Peyer's patch (tissue), 4 donors: ENCODE results near the gene ADRM1. TPM values are rescaled to one million over a fixed set of nuclear protein-coding genes. Genes with fewer than 3 reads are reported as not detected.
A peak's percentile ranks its signal among the peaks of the same experiment; 100 is the strongest.

Source experiments
- DNase-seq, 3 donors: peaks; one replicate each; pipeline ENCODE4 v3.0.0-alpha.2; 2017 to 2019
- H3K27ac ChIP-seq, 4 donors: fragments of 200-600 bp; sonication (generic); one replicate each; pipeline ENCODE4 v1.5.1; 2016 to 2019
- H3K27me3 ChIP-seq, 2 donors: fragments of 200-600 bp; sonication (generic); one replicate each; pipeline ENCODE4 v1.5.1; 2019
- H3K36me3 ChIP-seq, 3 donors: fragments of 200-600 bp; sonication (generic); one replicate each; pipeline ENCODE4 v1.5.1; 2016 to 2019
- H3K4me1 ChIP-seq, 4 donors: fragments of 200-600 bp; sonication (generic); one replicate each; pipeline ENCODE4 v1.5.1; 2016 to 2019
- H3K4me3 ChIP-seq, 4 donors: fragments of 200-600 bp; sonication (generic); 1 replicate in 3 of 4; 2 replicates in 1 of 4; pipeline ENCODE4 v1.5.1; 2016 to 2019; ENCODE audit warnings: mild to moderate bottlenecking in 1 of 4
- H3K9me3 ChIP-seq, 4 donors: fragments of 200-600 bp; sonication (generic); one replicate each; pipeline ENCODE4 v1.5.1; 2016 to 2019; ENCODE audit warnings: mild to moderate bottlenecking in 1 of 4
- POLR2A ChIP-seq, 2 donors: fragments of 450-650 bp; IDR thresholded peaks; one replicate each; pipeline ENCODE4 v1.5.1; 2017; ENCODE audit warnings: antibody characterized with exemption in 2 of 2, mild to moderate bottlenecking in 2 of 2, moderate library complexity in 2 of 2
- total RNA-seq, 4 donors: library from RNA; depleted of rRNA; stranded (reverse); fragments of >200 nt; gene quantifications; one replicate each; pipeline ENCODE4 v1.1.0, GENCODE V29; 2016
- TF ChIP-seq, protein P1 (sequence below), 6 experiments: fragments of 450-650 bp in 4 of 6; fragments of 200-600 bp in 2 of 6; sonication (generic) in 1 of 6; IDR thresholded peaks; one replicate each; pipeline ENCODE4 v1.5.1; 2017 to 2019; ENCODE audit warnings: antibody characterized with exemption in 6 of 6, mild to moderate bottlenecking in 3 of 6, moderate library complexity in 1 of 6

The ADRM1 gene
- total RNA-seq, 4 donors from 2014 or later, result 90.8 to 136 (median 99.7) TPM

GRCh38 chr20:62305149-62305764 lies 2.5 kb downstream of the ADRM1 start:
- peaks cover 0 to 54% (median 0%) of the 10 kb centered on the region in 3 donors for H3K36me3 ChIP-seq
- H3K27ac ChIP-seq, result peak overlapping the region in 1 of 4 donors; percentile 25

GRCh38 chr20:62305765-62306413 lies 3.1 kb downstream of the ADRM1 start:
- TF ChIP-seq, protein P1, sequence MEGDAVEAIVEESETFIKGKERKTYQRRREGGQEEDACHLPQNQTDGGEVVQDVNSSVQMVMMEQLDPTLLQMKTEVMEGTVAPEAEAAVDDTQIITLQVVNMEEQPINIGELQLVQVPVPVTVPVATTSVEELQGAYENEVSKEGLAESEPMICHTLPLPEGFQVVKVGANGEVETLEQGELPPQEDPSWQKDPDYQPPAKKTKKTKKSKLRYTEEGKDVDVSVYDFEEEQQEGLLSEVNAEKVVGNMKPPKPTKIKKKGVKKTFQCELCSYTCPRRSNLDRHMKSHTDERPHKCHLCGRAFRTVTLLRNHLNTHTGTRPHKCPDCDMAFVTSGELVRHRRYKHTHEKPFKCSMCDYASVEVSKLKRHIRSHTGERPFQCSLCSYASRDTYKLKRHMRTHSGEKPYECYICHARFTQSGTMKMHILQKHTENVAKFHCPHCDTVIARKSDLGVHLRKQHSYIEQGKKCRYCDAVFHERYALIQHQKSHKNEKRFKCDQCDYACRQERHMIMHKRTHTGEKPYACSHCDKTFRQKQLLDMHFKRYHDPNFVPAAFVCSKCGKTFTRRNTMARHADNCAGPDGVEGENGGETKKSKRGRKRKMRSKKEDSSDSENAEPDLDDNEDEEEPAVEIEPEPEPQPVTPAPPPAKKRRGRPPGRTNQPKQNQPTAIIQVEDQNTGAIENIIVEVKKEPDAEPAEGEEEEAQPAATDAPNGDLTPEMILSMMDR (IDR thresholded peaks at IDR 0.05), result no peak
- TF ChIP-seq POLR2A (IDR thresholded peaks at IDR 0.05), result no peak
- H3K9me3 ChIP-seq, result no peaks in the 10 kb centered on the region
- H3K4me1 ChIP-seq, result peaks cover 7 to 25% (median 18%) of the 10 kb centered on the region in 4 donors
- no peak for DNase-seq
- peaks cover 0 to 60% (median 0%) of the 10 kb centered on the region in 3 donors for H3K36me3 ChIP-seq
- H3K27ac ChIP-seq, result no peak overlapping the region
- H3K27me3 ChIP-seq, result no peaks in the 10 kb centered on the region
- no peak overlapping the region for H3K4me3 ChIP-seq

More at GRCh38 chr20:62305149-62305764, 2.5 kb downstream of the ADRM1 start:
- Histone ChIP-seq H3K27me3 (no peaks in the 10 kb centered on the region), H3K9me3 (no peaks in the 10 kb centered on the region), H3K4me1 (peaks cover 7 to 25% (median 18%) of the 10 kb centered on the region in 4 donors), H3K4me3 (no peak overlapping the region)
- TF ChIP-seq POLR2A (IDR thresholded peaks at IDR 0.05), result no peak
- TF ChIP-seq, protein P1 (IDR thresholded peaks at IDR 0.05), result no peak
- no peak for DNase-seq

- no peaks in the 10 kb centered on the region for H3K27me3 ChIP-seq
- no peaks in the 10 kb centered on the region for H3K9me3 ChIP-seq
- DNase-seq, result no peak
- peaks cover 7 to 25% (median 18%) of the 10 kb centered on the region in 4 donors for H3K4me1 ChIP-seq
- TF ChIP-seq POLR2A (IDR thresholded peaks at IDR 0.05), result no peak
- TF ChIP-seq, protein P1 (IDR thresholded peaks at IDR 0.05), result no peak
- peaks cover 0 to 66% (median 0%) of the 10 kb centered on the region in 3 donors for H3K36me3 ChIP-seq
- no peak overlapping the region for H3K27ac ChIP-seq
- H3K4me3 ChIP-seq, result no peak overlapping the region
Observed at GRCh38 chr20:62306414-62307187, 3.8 kb downstream of the ADRM1 start.

GRCh38 chr20:62307226-62308101 lies 4.7 kb downstream of the ADRM1 start:
- H3K36me3 ChIP-seq, result peaks cover 0 to 73% (median 0%) of the 10 kb centered on the region in 3 donors
- no peak for DNase-seq
- no peaks in the 10 kb centered on the region for H3K9me3 ChIP-seq
- H3K27ac ChIP-seq, result no peak overlapping the region
- H3K4me3 ChIP-seq, result no peak overlapping the region
- TF ChIP-seq POLR2A (IDR thresholded peaks at IDR 0.05), result no peak
- TF ChIP-seq, protein P1 (IDR thresholded peaks at IDR 0.05), result no peak
- peaks cover 7 to 25% (median 18%) of the 10 kb centered on the region in 4 donors for H3K4me1 ChIP-seq
- H3K27me3 ChIP-seq, result no peaks in the 10 kb centered on the region
